GM19035 (cell line): Measurements from ENCODE around the gene LAMB4.
"Not testable (repeated sequence)": the region's sequence is repeated elsewhere in the genome, so short reads cannot be mapped to it uniquely, and the experiment has no call there.

Source experiments
- ATAC-seq: cut with Tn5 transposase; IDR thresholded peaks from one replicate; pipeline ENCODE4 v1.9.1; 2021; ENCODE audit not compliant: unreplicated experiment

The LAMB4 gene

GRCh38 chr7:108051454-108051853 lies 78.7 kb downstream of the LAMB4 start:
- no peak for ATAC-seq

- ATAC-seq = no peak
Observed at GRCh38 chr7:108049962-108050361, 80.2 kb downstream of the LAMB4 start.

- no peak for ATAC-seq
Observed at GRCh38 chr7:108048422-108048821, 81.7 kb downstream of the LAMB4 start.

- ATAC-seq = no peak
Observed at GRCh38 chr7:108046952-108047506, 83.1 kb downstream of the LAMB4 start.

- ATAC-seq = no peak
Observed at GRCh38 chr7:108045669-108046068, 84.5 kb downstream of the LAMB4 start.

GRCh38 chr7:108045154-108045553 lies 85.0 kb downstream of the LAMB4 start:
- ATAC-seq = no peak

GRCh38 chr7:108044345-108044744 lies 85.8 kb downstream of the LAMB4 start:
- ATAC-seq = no peak

GRCh38 chr7:108038986-108039385 lies 91.2 kb downstream of the LAMB4 start:
- ATAC-seq = no peak

GRCh38 chr7:108037741-108038140 lies 92.4 kb downstream of the LAMB4 start:
- no peak for ATAC-seq

GRCh38 chr7:108037140-108037539 lies 93.0 kb downstream of the LAMB4 start:
- ATAC-seq = no peak

GRCh38 chr7:108034586-108034985 lies 95.6 kb downstream of the LAMB4 start:
- no peak for ATAC-seq

- ATAC-seq = no peak
Observed at GRCh38 chr7:108033776-108034497, 96.2 kb downstream of the LAMB4 start.

GRCh38 chr7:108033309-108033708 lies 96.9 kb downstream of the LAMB4 start:
- not testable (repeated sequence) for ATAC-seq

GRCh38 chr7:108030516-108030915 lies 99.6 kb downstream of the LAMB4 start:
- no peak for ATAC-seq

GRCh38 chr7:108029034-108029433 lies 101.1 kb downstream of the LAMB4 start:
- ATAC-seq = no peak

- ATAC-seq = no peak
Observed at GRCh38 chr7:108028111-108028510, 102.0 kb downstream of the LAMB4 start.

- no peak for ATAC-seq
Observed at GRCh38 chr7:108027239-108027638, 102.9 kb downstream of the LAMB4 start.

GRCh38 chr7:108026647-108027046 lies 103.5 kb downstream of the LAMB4 start:
- no peak for ATAC-seq

GRCh38 chr7:108026116-108026515 lies 104.0 kb downstream of the LAMB4 start:
- ATAC-seq = no peak

- ATAC-seq = no peak
Observed at GRCh38 chr7:108024538-108024937, 105.6 kb downstream of the LAMB4 start.

GRCh38 chr7:108020585-108020984 lies 109.6 kb downstream of the LAMB4 start:
- no peak for ATAC-seq

- ATAC-seq = no peak
Observed at GRCh38 chr7:108018668-108019067, 111.5 kb downstream of the LAMB4 start.

GRCh38 chr7:108017776-108018151 lies 112.4 kb downstream of the LAMB4 start:
- no peak for ATAC-seq
